Osteoblast (primary cell): ENCODE data around the gene OBSCN. TPM values are rescaled to one million over a fixed set of nuclear protein-coding genes. Genes with fewer than 3 reads are reported as not detected.
"Not testable (repeated sequence)": the region's sequence is repeated elsewhere in the genome, so short reads cannot be mapped to it uniquely, and the experiment has no call there.

Source experiments
- DNase-seq: peaks from one replicate; pipeline ENCODE4 v3.0.0; 2011; ENCODE audit warnings: low spot score, mixed read lengths; ENCODE audit not compliant: insufficient read length; ENCODE audit errors: missing footprints
- H2AFZ ChIP-seq: 2 replicates; pipeline ENCODE4 v1.6.0; 2011; ENCODE audit warnings: mild to moderate bottlenecking, low read length
- H3K27ac ChIP-seq: 2 replicates; pipeline ENCODE4 v1.5.1; 2011; ENCODE audit warnings: mild to moderate bottlenecking, low read depth, low read length, moderate library complexity
- H3K27me3 ChIP-seq: 2 replicates; pipeline ENCODE4 v1.6.0; 2012; ENCODE audit warnings: mild to moderate bottlenecking, control low read depth, inconsistent platforms, low read length, moderate library complexity; ENCODE audit not compliant: insufficient read depth
- H3K36me3 ChIP-seq: 2 replicates; pipeline ENCODE4 v1.5.1; 2011; ENCODE audit warnings: mild to moderate bottlenecking, low read length, control low read depth, moderate library complexity; ENCODE audit not compliant: insufficient read depth
- H3K4me1 ChIP-seq: 2 replicates; pipeline ENCODE4 v1.5.1; 2011; ENCODE audit warnings: mild to moderate bottlenecking, low read length, control low read depth, moderate library complexity; ENCODE audit not compliant: insufficient read depth
- H3K4me2 ChIP-seq: 2 replicates; pipeline ENCODE4 v1.6.0; 2011; ENCODE audit warnings: mild to moderate bottlenecking, low read length; ENCODE audit not compliant: insufficient read depth
- H3K4me3 ChIP-seq: fragments of 200-600 bp; sonication (generic); 3 replicates; pipeline ENCODE4 v1.5.1; 2012; ENCODE audit warnings: mild to moderate bottlenecking, low read length, inconsistent platforms; ENCODE audit not compliant: insufficient read depth
- H3K79me2 ChIP-seq: 2 replicates; pipeline ENCODE4 v1.6.0; 2012; ENCODE audit warnings: mild to moderate bottlenecking, low read length, control low read depth, inconsistent platforms; ENCODE audit not compliant: insufficient read depth
- H3K9me3 ChIP-seq: 2 replicates; pipeline ENCODE4 v1.5.1; 2011; ENCODE audit warnings: low read depth, low read length, control low read depth
- H4K20me1 ChIP-seq: 2 replicates; pipeline ENCODE4 v1.6.0; 2012; ENCODE audit warnings: mild to moderate bottlenecking, low read length, control low read depth; ENCODE audit not compliant: insufficient read depth
- total RNA-seq: library from RNA; depleted of rRNA; stranded (reverse); fragments of >200 nt; gene quantifications from 2 replicates; pipeline ENCODE4 v1.2.3, GENCODE V29; 2012
- TF ChIP-seq, protein P1 (sequence below): IDR thresholded peaks from 2 replicates; pipeline ENCODE4 v1.5.1; 2011; ENCODE audit warnings: mild to moderate bottlenecking, low read depth, low read length, moderate library complexity; ENCODE audit errors: extremely low read depth

The OBSCN gene
- total RNA-seq, 1 donor: 2.9 TPM

DNA sequence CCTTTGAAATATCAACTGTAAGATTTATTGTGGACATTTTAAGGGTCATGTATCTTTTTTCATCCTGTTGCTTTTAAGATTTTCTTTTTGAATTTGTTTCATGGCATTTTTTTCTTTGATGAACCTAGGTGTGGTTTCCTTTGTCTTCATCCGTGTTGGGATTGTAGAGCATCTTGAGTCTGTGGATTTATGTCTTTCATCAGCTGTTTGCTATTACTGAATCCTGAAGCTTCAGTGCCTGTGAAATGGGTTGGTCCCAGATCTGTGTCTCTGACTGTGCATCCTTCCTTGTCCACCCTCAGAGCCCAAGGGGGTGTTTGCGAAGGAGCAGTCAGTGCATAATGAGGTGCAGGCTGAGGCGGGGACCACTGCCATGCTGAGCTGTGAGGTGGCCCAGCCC lies 37.3 kb downstream of the OBSCN start:
- Histone ChIP-seq H3K4me3 (no peak overlapping the region), H3K27ac (no peak overlapping the region), H4K20me1 (no peaks in the 10 kb centered on the region), H3K9me3 (peaks cover 3% of the 10 kb centered on the region), H3K27me3 (no peaks in the 10 kb centered on the region), H3K4me1 (no peaks in the 10 kb centered on the region), H3K79me2 (no peaks in the 10 kb centered on the region), H3K4me2 (no peak overlapping the region), H3K36me3 (no peaks in the 10 kb centered on the region), H2AFZ (no peak overlapping the region)
- TF ChIP-seq, protein P1, sequence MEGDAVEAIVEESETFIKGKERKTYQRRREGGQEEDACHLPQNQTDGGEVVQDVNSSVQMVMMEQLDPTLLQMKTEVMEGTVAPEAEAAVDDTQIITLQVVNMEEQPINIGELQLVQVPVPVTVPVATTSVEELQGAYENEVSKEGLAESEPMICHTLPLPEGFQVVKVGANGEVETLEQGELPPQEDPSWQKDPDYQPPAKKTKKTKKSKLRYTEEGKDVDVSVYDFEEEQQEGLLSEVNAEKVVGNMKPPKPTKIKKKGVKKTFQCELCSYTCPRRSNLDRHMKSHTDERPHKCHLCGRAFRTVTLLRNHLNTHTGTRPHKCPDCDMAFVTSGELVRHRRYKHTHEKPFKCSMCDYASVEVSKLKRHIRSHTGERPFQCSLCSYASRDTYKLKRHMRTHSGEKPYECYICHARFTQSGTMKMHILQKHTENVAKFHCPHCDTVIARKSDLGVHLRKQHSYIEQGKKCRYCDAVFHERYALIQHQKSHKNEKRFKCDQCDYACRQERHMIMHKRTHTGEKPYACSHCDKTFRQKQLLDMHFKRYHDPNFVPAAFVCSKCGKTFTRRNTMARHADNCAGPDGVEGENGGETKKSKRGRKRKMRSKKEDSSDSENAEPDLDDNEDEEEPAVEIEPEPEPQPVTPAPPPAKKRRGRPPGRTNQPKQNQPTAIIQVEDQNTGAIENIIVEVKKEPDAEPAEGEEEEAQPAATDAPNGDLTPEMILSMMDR: no peak
- DNase-seq: no peak

DNA sequence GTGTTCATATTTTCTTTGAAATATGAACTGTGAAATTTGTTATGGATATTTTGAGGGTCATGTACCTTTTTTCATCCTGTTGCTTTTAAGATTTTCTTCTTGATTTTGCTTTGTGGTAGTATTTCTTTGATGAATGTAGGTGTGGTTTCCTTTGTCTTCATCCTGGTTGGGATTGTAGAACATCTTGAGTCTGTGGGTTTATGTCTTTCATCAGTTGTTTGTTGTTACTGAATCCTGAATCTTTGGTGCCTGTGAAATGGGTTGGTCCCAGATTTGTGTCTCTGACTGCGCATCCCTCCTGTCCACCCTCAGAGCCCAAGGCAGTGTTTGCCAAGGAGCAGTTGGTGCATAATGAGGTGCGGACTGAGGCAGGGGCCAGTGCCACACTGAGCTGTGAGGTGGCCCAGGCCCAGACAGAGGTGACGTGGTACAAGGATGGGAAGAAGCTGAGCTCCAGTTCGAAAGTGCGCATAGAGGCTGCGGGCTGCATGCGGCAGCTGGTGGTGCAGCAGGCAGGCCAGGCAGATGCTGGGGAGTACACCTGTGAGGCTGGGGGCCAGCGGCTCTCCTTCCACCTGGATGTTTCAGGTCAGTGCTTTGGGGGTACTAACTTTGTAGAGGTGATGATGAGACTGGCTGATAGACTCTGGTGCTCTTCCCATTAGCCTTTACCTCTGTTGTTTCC lies 38.5 kb downstream of the OBSCN start:
- Histone ChIP-seq H3K27me3 (no peaks in the 10 kb centered on the region), H3K4me2 (no peak overlapping the region), H3K79me2 (no peaks in the 10 kb centered on the region), H3K4me1 (no peaks in the 10 kb centered on the region), H2AFZ (no peak overlapping the region), H3K27ac (no peak overlapping the region), H3K4me3 (no peak overlapping the region), H4K20me1 (no peaks in the 10 kb centered on the region), H3K9me3 (peaks cover 3% of the 10 kb centered on the region), H3K36me3 (no peaks in the 10 kb centered on the region)
- TF ChIP-seq, protein P1: no peak
- no peak for DNase-seq

DNA sequence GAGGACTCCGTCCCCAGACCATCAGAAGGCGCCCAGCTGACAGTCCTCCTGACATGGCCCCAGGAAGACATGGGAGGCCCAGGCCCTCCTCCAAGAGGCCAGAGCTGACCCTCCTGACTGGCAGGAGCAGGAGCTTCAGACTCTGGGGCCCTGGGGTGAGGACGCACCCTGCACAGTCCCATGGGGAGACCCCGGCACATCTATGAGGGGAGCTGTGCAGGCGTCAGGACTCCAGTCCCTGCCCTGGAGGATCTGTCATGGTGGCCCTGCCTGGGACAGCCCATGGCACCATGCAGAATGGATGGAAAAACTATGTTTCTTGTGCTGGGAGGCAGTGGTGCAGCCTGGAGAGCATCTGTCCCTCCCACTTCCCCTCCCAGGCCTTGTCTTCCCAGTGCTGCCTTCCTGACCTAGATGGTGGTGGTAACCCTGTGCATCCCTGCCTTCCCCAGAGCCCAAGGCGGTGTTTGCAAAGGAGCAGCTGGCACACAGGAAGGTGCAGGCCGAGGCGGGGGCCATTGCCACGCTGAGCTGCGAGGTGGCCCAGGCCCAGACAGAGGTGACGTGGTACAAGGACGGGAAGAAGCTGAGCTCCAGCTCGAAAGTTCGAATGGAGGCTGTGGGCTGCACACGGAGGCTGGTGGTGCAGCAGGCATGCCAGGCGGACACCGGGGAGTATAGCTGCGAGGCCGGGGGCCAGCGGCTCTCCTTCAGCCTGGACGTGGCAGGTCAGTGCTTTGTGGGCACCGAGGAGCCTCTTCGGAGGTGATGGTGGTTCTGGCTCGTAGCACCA lies 41.9 kb downstream of the OBSCN start:
- no peak overlapping the region for H3K4me3 ChIP-seq
- H4K20me1 ChIP-seq: no peaks in the 10 kb centered on the region
- no peaks in the 10 kb centered on the region for H3K27me3 ChIP-seq
- H2AFZ ChIP-seq: no peak overlapping the region
- H3K36me3 ChIP-seq: no peaks in the 10 kb centered on the region
- no peak overlapping the region for H3K4me2 ChIP-seq
- no peaks in the 10 kb centered on the region for H3K9me3 ChIP-seq
- no peaks in the 10 kb centered on the region for H3K79me2 ChIP-seq
- no peaks in the 10 kb centered on the region for H3K4me1 ChIP-seq
- no peak overlapping the region for H3K27ac ChIP-seq
- DNase-seq: no peak
- TF ChIP-seq, protein P1: no peak

DNA sequence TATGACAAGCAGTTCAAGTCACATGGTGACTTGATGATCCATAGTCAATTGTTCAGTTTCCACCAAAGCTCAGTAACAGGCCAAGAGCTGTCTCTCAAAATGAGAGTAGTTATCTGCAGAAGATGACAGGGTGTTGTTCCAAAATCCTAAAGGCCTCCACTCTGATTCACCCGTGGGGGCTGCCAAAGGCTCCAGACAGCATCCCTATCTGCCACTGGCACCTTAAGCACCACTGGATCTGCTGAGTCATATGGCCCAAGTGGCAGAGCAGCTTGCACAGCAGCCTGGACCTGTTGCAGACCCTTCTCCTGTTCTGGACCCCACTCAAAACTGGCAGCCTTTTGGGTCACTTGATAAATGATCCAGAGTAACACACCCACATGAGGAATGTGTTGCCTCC lies 44.6 kb downstream of the OBSCN start:
- not testable (repeated sequence) for H4K20me1 ChIP-seq, H3K27ac ChIP-seq, DNase-seq, H2AFZ ChIP-seq, H3K9me3 ChIP-seq, H3K79me2 ChIP-seq, H3K4me1 ChIP-seq, H3K4me3 ChIP-seq, H3K36me3 ChIP-seq, H3K4me2 ChIP-seq, H3K27me3 ChIP-seq
